ENCODE data around the gene ITGA2B.
"Not testable (repeated sequence)": the region's sequence is repeated elsewhere in the genome, so short reads cannot be mapped to it uniquely, and the experiment has no call there.

ITGA2B gene

GRCh38 chr17:44351961-44352827 is 37.3 kb downstream of the ITGA2B start:
- DNase-seq (ENCODE audit: low read depth in 3 of 3) = no peak

GRCh38 chr17:44351464-44351863 is 38.0 kb downstream of the ITGA2B start:
- no peak for DNase-seq (ENCODE audit: low read depth in 3 of 3)

DNA sequence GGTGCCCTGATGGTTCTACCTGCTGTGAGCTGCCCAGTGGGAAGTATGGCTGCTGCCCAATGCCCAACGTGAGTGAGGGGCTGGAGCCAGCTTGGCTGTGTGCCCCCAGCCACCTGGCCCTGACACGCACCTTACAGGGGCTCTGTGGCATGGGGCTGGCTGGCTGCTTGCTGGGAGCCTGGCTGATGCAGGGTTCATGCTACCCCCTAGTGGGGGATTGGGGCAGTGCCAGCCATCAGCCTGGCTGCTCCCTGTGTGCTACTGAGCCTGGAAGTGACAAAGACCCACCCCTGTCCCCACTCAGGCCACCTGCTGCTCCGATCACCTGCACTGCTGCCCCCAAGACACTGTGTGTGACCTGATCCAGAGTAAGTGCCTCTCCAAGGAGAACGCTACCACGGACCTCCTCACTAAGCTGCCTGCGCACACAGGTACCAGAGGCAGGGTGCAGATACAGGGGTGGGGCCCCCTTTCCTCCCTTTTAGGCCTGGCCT is 38.7 kb downstream of the ITGA2B start:
- DNase-seq (ENCODE audit: low read depth in 3 of 3) = peak; percentile 50 to 73 (median 54)

- DNase-seq (ENCODE audit: low read depth in 3 of 3) = no peak
These were observed 39.8 kb downstream of the ITGA2B start for GRCh38 chr17:44349553-44350070.

DNA sequence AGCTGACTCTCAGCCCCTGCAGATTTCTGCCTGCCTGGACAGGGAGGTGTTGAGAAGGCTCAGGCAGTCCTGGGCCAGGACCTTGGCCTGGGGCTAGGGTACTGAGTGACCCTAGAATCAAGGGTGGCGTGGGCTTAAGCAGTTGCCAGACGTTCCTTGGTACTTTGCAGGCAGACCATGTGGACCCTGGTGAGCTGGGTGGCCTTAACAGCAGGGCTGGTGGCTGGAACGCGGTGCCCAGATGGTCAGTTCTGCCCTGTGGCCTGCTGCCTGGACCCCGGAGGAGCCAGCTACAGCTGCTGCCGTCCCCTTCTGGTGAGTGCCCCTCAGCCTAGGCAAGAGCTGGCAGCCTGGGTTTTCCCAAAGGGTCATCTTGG is 40.5 kb downstream of the ITGA2B start:
- no peak for DNase-seq (ENCODE audit: low read depth in 3 of 3)

DNA sequence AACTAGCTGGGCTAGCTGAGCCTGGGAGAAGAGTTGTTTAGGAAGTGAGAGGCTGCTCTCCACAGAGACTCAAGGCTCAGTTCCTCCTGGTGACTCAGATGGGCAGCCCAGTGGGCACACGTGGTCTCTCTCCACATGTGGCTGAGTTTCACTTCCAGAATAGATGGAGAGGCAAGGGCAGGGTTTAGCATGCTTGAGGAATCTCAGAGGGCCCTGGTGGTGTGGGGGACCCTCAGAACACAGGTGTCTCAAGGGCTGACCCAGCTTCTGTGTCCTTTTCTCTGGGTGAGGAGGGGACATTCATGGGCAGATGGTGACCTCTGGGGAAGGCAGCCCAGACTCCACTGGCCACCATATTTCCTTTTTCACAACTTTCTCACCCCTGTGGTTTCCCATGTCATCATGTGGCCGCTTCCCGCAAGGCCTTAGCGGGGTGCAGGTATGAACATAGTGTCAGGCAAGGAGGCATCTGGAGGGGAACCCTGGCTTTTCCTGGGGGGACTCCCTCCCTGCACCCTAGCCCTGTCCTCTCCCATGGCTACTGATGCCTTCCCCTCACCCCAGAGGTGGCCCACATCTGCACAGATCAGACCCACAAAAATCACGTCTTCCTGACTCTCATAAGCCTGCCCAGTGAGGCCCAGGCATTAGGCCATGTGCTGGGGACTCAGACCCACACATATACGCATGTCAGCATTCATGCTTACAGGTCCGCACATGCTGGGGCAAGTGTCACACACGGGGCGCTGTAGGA is 41.0 kb downstream of the ITGA2B start:
- DNase-seq (ENCODE audit: low read depth in 3 of 3) = no peak

- DNase-seq (ENCODE audit: low read depth in 3 of 3) = not testable (repeated sequence)
These were observed 42.0 kb downstream of the ITGA2B start for GRCh38 chr17:44347206-44348055.

DNA sequence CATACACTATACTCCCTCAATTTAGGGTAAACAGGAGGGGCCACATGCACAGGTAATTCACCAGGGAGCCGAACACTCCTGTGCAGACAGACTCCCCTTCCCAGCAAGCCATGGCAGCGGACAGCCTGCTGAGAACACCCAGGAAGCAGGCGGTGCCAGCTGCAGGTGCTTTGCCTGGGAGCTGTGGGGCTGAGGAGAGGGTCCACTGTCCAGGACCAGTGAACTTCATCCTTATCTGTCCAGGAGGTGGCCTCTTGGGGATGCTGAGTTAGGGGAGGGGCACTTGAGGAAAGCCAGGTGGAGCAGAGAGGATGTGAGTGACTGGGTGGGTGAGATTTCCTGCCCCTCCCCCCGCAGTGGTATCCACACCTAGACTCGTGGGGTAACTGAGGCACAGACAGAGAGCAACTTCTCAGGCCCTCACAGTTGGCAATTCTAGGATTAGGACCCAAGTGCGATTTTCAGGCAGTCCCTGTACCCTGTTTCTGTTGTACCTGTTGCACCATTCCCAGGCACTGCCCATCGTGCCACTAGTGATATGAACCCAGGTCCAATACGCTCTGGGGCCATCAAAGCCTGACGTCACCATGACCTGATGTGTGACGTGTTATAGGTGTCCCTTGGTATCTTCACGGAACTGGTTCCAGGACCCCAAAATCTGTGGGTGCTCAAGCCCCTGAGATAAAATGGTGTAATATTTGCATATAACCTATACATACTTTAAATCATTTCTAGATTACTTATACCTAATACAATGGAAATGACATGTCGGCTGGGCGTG is 43.2 kb downstream of the ITGA2B start:
- no peak for DNase-seq (ENCODE audit: low read depth in 3 of 3)

DNA sequence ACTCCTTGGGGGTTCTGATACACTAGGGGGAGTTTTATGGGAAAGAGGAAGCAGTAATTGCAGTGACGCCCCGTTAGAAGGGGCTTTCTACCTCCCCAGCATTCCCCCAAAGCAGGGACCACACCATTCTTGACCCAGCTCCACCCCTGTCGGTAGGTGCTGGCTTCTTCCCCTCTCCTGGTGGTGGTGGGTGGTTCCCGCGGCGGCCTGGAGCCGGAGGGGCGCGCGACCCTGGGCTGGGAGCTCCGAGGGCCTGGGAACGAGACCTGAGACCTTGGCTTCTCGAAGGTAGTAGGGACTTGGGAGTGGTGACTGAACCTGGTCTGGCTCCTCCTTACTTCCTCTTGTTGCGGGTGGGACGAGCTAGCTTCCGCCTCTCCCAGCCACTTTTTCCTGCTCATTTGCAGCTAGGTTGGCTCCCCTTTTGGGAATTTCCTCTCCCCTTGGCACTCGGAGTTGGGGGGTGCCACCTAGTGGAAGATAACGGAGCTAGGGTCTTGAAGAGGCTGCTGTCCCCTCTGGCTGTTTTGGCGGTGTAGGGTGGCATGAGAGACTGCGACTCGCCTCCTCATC is 43.9 kb downstream of the ITGA2B start:
- DNase-seq (ENCODE audit: low read depth in 3 of 3) = peak in 1 of 3 experiments; percentile 34

GRCh38 chr17:44344939-44345453 is 44.5 kb downstream of the ITGA2B start, which contains the start of gene GRN:
Gene GRN, plus strand, starts transcription at chr17:44345302. Its CDS starts 3,863 bp downstream, at chr17:44349165.
- peak; percentile 73 to 85 (median 79) for DNase-seq (ENCODE audit: low read depth in 3 of 3)

- no peak for DNase-seq (ENCODE audit: low read depth in 3 of 3)
These were observed 45.8 kb downstream of the ITGA2B start for GRCh38 chr17:44343510-44344209.

DNA sequence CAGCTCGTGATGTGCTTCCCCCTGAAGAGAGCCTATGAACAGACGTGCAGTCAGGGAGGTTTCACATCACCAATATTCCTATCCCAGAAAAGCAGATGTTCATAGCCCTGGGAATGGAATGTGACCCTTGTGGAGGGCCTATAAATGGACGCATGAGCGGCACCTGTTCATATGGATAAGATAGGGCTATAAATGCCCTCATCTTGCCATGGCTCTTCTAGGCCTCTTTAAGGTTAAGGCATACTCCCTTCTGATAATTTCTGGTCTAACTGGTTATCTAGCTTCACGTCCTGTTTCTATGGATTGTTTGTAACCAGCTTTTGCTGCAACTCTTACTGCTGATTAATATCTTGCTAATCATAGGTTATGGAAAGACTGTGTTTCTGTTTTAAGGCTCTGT is 48.9 kb downstream of the ITGA2B start:
- DNase-seq (ENCODE audit: low read depth in 3 of 3) = not testable (repeated sequence)

GRCh38 chr17:44338702-44339101 is 50.7 kb downstream of the ITGA2B start:
- no peak for DNase-seq (ENCODE audit: low read depth in 3 of 3)

GRCh38 chr17:44335968-44336367 is 53.5 kb downstream of the ITGA2B start:
- no peak for DNase-seq (ENCODE audit: low read depth in 3 of 3)

DNA sequence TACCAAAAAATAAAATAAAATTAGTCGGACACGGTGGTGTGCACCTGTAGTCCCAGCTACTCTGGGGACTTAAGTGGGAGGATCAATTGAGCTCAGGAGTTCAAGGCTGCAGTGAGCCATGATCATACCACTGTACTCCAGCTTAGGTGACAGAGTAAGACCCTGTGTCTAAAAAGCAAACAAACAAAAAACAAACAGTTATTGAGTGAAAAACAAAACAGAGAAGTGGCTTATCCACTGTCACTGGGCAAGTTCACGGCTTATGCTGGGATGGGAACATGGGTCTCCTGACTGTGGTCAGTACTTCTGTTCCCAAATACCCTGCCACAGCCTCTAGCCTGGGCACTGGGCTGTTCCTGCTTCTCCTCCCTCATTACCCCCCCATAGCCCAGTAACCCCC is 53.9 kb downstream of the ITGA2B start:
- no peak for DNase-seq (ENCODE audit: low read depth in 3 of 3)

DNA sequence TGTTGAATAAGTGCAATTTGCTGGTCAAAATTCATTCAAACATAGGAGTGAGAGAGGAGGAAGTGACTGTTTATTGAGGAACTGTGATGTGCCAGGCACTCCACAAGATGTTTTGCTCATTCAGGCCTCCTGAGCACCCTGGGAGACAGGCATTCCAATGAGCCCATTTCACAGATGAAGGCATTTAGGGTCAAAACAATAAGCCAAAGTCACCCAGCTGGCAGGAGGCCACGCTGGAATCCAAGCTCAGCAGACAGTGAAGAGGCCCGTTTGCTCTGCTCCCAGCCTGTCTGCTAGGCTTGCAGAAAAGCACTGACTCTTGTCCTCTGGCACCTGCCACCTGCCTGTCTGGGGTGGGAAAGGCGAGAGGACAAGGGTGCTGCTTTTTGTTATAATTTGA is 54.7 kb downstream of the ITGA2B start:
- no peak for DNase-seq (ENCODE audit: low read depth in 3 of 3)

GRCh38 chr17:44334315-44334714 is 55.1 kb downstream of the ITGA2B start:
- no peak for DNase-seq (ENCODE audit: low read depth in 3 of 3)

- DNase-seq (ENCODE audit: low read depth in 3 of 3) = no peak
These were observed 56.1 kb downstream of the ITGA2B start for GRCh38 chr17:44333371-44333770.

DNA sequence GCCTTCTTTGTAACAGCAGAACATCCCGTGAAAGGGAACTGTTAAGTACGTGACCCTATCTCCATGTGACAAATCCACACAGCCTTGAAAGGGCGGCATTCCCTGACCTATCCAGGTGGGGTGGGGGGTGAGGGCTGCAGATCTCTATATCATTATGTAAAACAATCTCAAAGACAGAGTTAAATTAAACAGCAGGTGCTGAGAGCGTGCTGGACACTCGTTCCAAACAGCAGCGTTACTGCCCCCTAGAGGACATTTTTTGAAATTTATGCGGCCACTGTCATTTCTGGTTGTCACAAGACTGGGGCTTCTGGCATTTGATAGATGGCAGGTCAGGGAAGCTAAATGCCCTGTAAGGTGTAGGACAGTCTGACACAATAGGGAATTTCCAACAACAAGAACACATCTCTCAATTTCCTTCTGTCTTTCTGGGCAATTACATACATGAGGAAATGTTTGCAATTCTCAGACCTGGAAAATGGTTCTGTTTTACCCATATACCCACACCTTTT is 58.1 kb downstream of the ITGA2B start:
- DNase-seq (ENCODE audit: low read depth in 3 of 3) = peak in 2 of 3 experiments; percentile 57 to 62

Data from stimulated activated CD4-positive, alpha-beta T cell treated with anti-CD3 and anti-CD28 coated beads, TNF-alpha, amount 100 ng/mL, for 24 hours (primary cell).